Measurements from ENCODE around the gene FBXL3.

GRCh38 chr13:77002590-77003190, 24.3 kb downstream of the FBXL3 start:
- TF ChIP-seq, protein P1, sequence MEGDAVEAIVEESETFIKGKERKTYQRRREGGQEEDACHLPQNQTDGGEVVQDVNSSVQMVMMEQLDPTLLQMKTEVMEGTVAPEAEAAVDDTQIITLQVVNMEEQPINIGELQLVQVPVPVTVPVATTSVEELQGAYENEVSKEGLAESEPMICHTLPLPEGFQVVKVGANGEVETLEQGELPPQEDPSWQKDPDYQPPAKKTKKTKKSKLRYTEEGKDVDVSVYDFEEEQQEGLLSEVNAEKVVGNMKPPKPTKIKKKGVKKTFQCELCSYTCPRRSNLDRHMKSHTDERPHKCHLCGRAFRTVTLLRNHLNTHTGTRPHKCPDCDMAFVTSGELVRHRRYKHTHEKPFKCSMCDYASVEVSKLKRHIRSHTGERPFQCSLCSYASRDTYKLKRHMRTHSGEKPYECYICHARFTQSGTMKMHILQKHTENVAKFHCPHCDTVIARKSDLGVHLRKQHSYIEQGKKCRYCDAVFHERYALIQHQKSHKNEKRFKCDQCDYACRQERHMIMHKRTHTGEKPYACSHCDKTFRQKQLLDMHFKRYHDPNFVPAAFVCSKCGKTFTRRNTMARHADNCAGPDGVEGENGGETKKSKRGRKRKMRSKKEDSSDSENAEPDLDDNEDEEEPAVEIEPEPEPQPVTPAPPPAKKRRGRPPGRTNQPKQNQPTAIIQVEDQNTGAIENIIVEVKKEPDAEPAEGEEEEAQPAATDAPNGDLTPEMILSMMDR (IDR thresholded peaks at IDR 0.05; ENCODE audit: insufficient read depth, low read depth, low read length) = peak; percentile 85
- no peak for TF ChIP-seq EZH2 (IDR thresholded peaks at IDR 0.05; ENCODE audit: insufficient read depth, low read length)
